GM23338 (cell line): ENCODE data around the gene SOX10.

ENCODE experiments used
- EZH2 ChIP-seq: fragments of 200-600 bp; sonication (generic); IDR thresholded peaks from one replicate; pipeline ENCODE4 v1.8.0; 2017; ENCODE audit warnings: antibody characterized with exemption, mild to moderate bottlenecking, low read depth; ENCODE audit not compliant: unreplicated experiment
- TF ChIP-seq, protein P1 (sequence below), 2 experiments: fragments of 200-600 bp in 1 of 2; sonication (generic) in 1 of 2; conservative IDR thresholded peaks; 2 replicates each; pipeline versions ENCODE4 v1.5.1 to v1.6.1; 2016 to 2017; ENCODE audit warnings: antibody characterized with exemption in 2 of 2, low read depth in 2 of 2, mild to moderate bottlenecking in 2 of 2, moderate library complexity in 1 of 2
- TF ChIP-seq, protein P2 (sequence below): IDR thresholded peaks from one replicate; pipeline ENCODE4 v1.6.1; 2018; ENCODE audit warnings: antibody characterized with exemption; ENCODE audit not compliant: unreplicated experiment

DNA sequence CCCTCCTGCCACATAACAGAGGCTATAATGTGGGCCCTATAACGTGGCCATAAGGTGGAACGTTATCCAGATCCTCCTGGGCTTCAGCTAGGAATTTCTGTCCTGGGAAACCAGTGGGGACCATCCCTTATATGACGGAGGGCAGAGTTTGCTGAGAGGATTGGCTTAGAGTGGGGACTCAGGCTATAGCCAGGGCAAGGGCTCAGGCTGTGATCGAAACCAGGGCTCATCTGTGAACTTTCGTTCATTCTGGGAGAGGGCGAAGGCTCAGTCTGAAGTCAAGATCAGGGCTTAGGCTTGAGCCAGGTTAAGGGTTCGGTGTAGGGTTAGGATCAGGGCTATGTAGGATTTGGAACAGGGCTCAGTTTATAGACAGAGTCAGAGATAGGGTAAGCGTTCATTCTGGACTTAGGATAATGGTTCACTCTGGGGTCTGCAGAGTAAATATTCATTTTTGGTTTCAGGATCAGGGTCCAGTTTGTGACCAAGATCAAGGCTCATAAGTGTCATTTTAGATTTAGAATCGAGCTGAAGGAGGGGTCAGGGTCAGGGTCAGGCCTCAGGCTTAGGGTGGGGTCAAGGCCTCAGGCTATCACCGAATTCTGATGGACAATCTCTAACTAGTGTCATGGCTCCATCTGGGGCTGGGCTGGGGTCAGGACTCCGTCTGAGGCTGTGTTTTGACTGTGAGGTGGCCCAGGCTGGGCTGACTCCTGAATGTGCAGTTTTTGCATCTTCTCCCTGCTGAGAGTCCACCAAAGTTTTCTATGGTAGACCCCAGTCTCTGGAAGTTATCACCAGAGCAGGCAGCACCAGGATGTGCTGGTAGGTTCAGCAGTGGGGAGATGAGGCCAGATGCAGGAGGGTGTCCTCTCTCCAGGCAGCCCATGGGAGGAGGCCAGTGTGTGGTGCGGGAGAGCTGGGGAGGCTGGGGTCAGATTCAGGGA lies 33.9 kb upstream of the SOX10 start:
- TF ChIP-seq, protein P1, sequence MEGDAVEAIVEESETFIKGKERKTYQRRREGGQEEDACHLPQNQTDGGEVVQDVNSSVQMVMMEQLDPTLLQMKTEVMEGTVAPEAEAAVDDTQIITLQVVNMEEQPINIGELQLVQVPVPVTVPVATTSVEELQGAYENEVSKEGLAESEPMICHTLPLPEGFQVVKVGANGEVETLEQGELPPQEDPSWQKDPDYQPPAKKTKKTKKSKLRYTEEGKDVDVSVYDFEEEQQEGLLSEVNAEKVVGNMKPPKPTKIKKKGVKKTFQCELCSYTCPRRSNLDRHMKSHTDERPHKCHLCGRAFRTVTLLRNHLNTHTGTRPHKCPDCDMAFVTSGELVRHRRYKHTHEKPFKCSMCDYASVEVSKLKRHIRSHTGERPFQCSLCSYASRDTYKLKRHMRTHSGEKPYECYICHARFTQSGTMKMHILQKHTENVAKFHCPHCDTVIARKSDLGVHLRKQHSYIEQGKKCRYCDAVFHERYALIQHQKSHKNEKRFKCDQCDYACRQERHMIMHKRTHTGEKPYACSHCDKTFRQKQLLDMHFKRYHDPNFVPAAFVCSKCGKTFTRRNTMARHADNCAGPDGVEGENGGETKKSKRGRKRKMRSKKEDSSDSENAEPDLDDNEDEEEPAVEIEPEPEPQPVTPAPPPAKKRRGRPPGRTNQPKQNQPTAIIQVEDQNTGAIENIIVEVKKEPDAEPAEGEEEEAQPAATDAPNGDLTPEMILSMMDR (conservative IDR thresholded peaks at IDR 0.05; ENCODE audit: low read depth in 2 of 2): no peak
- TF ChIP-seq, protein P2, sequence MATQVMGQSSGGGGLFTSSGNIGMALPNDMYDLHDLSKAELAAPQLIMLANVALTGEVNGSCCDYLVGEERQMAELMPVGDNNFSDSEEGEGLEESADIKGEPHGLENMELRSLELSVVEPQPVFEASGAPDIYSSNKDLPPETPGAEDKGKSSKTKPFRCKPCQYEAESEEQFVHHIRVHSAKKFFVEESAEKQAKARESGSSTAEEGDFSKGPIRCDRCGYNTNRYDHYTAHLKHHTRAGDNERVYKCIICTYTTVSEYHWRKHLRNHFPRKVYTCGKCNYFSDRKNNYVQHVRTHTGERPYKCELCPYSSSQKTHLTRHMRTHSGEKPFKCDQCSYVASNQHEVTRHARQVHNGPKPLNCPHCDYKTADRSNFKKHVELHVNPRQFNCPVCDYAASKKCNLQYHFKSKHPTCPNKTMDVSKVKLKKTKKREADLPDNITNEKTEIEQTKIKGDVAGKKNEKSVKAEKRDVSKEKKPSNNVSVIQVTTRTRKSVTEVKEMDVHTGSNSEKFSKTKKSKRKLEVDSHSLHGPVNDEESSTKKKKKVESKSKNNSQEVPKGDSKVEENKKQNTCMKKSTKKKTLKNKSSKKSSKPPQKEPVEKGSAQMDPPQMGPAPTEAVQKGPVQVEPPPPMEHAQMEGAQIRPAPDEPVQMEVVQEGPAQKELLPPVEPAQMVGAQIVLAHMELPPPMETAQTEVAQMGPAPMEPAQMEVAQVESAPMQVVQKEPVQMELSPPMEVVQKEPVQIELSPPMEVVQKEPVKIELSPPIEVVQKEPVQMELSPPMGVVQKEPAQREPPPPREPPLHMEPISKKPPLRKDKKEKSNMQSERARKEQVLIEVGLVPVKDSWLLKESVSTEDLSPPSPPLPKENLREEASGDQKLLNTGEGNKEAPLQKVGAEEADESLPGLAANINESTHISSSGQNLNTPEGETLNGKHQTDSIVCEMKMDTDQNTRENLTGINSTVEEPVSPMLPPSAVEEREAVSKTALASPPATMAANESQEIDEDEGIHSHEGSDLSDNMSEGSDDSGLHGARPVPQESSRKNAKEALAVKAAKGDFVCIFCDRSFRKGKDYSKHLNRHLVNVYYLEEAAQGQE: no peak
- no peak for TF ChIP-seq EZH2
